H1 (cell line): ENCODE measurements around the gene ADAD2.

Experiments
- CHD1 ChIP-seq: IDR thresholded peaks from 2 replicates; pipeline ENCODE4 v1.6.1; 2012; ENCODE audit warnings: low read depth, low read length, improper control_type of control experiment
- CHD2 ChIP-seq: IDR thresholded peaks from 2 replicates; pipeline ENCODE4 v1.6.1; 2012; ENCODE audit warnings: low read length, improper control_type of control experiment
- RAD21 ChIP-seq, 2 experiments: IDR thresholded peaks in 1 of 2; conservative IDR thresholded peaks in 1 of 2; 2 replicates each; pipeline ENCODE4 v1.6.1; 2011; ENCODE audit warnings: low read depth in 2 of 2, low read length in 2 of 2, improper control_type of control experiment in 1 of 2, inconsistent platforms in 1 of 2, mild to moderate bottlenecking in 1 of 2, moderate library complexity in 1 of 2
- TAF1 ChIP-seq: IDR thresholded peaks from 2 replicates; pipeline ENCODE4 v1.6.1; 2011; ENCODE audit warnings: mild to moderate bottlenecking, low read depth, low read length
- ZNF274 ChIP-seq: IDR thresholded peaks from 2 replicates; pipeline ENCODE4 v1.7.0; 2012; ENCODE audit warnings: low read length, borderline replicate concordance; ENCODE audit errors: extremely low read depth
- TF ChIP-seq, protein P1 (sequence below), 3 experiments: IDR thresholded peaks; 1 replicate in 2 of 3; 2 replicates in 1 of 3; pipeline versions ENCODE4 v1.5.1 to v1.6.1; 2011; ENCODE audit warnings: low read length in 3 of 3, mild to moderate bottlenecking in 3 of 3, inconsistent platforms in 2 of 3, low read depth in 1 of 3, moderate library complexity in 1 of 3; ENCODE audit not compliant: insufficient read depth in 1 of 3; ENCODE audit errors: control extremely low read depth in 1 of 3
- TF ChIP-seq, protein P2 (sequence below): IDR thresholded peaks from 2 replicates; pipeline ENCODE4 v1.6.1; 2012; ENCODE audit warnings: inconsistent platforms

DNA sequence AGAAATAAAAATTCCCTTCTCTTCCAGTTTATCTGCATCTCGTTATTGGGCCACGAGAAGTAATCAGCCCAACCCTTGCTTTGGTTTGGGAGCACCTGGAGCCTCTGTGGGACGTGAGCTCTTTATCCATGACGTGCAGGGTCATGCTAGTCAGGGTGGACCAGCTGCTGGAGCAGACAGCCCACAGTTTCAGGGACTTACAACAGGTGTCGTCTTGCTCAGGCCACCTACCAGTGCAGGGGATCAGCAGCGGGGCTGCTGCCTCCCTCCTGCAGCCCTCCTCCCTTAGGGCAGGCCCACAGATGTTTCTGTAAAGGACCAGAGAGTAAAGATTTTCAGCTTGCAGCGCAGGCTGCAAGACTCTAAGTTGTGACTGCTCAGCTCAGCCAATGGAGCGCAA is 16.9 kb downstream of the ADAD2 start:
- no peak for TF ChIP-seq ZNF274
- TF ChIP-seq, protein P1, sequence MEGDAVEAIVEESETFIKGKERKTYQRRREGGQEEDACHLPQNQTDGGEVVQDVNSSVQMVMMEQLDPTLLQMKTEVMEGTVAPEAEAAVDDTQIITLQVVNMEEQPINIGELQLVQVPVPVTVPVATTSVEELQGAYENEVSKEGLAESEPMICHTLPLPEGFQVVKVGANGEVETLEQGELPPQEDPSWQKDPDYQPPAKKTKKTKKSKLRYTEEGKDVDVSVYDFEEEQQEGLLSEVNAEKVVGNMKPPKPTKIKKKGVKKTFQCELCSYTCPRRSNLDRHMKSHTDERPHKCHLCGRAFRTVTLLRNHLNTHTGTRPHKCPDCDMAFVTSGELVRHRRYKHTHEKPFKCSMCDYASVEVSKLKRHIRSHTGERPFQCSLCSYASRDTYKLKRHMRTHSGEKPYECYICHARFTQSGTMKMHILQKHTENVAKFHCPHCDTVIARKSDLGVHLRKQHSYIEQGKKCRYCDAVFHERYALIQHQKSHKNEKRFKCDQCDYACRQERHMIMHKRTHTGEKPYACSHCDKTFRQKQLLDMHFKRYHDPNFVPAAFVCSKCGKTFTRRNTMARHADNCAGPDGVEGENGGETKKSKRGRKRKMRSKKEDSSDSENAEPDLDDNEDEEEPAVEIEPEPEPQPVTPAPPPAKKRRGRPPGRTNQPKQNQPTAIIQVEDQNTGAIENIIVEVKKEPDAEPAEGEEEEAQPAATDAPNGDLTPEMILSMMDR (IDR thresholded peaks at IDR 0.05; ENCODE audit: control extremely low read depth in 1 of 3, insufficient read depth in 1 of 3, low read depth in 1 of 3, low read length in 3 of 3) = no peak
- TF ChIP-seq TAF1 = no peak
- TF ChIP-seq RAD21 (IDR thresholded peaks at IDR 0.05 in 1 of 2, conservative IDR thresholded peaks at IDR 0.05 in 1 of 2; ENCODE audit: low read depth in 2 of 2, low read length in 2 of 2) = no peak
- no peak for TF ChIP-seq CHD2
- TF ChIP-seq, protein P2, sequence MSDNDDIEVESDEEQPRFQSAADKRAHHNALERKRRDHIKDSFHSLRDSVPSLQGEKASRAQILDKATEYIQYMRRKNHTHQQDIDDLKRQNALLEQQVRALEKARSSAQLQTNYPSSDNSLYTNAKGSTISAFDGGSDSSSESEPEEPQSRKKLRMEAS = no peak
- TF ChIP-seq CHD1 = no peak
